ENCODE measurements around the gene DOCK6.

Gene DOCK6

DNA sequence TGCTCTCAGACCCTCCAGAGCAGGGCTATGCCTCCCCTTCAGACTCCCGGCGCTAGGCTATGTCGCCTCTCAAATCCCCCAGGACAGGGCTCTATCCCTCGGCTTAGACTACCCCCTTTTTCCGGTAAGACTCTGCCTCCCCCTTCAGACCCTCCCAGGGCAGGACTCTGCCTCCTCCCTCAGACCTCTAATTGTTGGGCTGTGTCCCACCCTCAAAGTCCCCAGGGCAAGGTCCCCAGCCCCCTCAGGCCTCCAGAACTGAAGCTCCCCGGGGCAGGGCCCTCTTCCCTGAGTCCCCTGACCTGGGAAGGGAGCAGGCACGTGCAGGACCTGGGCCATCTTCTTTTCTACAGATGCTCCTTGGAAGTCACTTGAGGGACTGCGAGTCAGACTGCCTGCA is 68.2 kb downstream of the DOCK6 start (continued):
- no peak for TF ChIP-seq TOX (CRISPR knock-in tag; IDR thresholded peaks at IDR 0.05; ENCODE audit: borderline replicate concordance)
- TF ChIP-seq RARB (CRISPR knock-in tag; IDR thresholded peaks at IDR 0.05): no peak
- TF ChIP-seq, protein P1, sequence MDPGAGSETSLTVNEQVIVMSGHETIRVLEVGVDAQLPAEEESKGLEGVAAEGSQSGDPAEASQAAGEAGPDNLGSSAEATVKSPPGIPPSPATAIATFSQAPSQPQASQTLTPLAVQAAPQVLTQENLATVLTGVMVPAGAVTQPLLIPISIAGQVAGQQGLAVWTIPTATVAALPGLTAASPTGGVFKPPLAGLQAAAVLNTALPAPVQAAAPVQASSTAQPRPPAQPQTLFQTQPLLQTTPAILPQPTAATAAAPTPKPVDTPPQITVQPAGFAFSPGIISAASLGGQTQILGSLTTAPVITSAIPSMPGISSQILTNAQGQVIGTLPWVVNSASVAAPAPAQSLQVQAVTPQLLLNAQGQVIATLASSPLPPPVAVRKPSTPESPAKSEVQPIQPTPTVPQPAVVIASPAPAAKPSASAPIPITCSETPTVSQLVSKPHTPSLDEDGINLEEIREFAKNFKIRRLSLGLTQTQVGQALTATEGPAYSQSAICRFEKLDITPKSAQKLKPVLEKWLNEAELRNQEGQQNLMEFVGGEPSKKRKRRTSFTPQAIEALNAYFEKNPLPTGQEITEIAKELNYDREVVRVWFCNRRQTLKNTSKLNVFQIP (CRISPR knock-in tag; IDR thresholded peaks at IDR 0.05; ENCODE audit: borderline replicate concordance, low read depth): no peak

DNA sequence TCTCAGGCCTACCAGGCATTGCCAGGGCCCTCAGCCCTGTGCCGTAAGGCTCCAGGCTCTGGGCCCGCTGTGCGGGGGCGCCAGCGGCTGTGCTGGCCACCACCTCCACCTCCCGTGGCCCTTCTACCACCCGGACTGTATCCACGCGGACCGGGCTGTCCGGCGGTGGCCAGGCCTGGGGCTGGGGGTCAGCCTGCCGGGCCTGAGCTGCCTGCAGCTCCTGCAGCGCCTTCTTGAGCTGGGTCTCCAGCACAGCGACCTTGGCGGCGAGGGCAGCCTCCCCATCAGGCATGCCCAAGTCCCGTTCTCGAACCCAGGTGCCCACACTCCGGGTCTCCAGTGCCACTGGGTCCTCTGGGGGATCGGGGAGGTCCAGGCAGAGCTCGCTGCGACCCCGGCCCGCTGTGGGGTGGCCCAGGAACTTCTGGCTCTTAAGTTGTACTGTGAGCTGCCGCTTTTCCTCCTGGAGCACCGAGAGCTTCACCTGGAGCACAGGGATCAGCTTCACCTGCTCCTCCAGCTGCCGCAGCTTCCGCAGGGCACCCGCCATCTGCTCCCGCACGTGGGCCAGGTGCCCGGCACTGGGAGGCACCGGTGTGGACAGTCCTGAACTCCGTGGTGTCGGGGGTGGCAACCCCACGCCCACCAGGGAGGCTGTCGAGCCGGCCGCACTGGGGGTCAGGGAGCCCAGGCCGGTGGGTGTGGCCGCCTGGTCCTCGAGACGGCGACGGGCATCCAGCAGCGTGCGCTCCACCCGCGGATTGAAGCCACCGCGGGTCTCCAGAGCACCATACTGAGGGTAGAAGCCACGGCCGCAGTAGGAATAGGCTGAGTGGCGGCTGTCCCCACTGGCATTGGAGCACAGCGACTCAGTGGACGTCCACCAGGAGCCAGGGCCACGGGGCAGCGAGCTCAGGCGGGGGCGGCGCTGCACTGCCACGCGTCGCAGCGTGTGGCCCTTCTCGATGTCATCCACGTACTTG is 69.1 kb downstream of the DOCK6 start:
- no peak for ATAC-seq

DNA sequence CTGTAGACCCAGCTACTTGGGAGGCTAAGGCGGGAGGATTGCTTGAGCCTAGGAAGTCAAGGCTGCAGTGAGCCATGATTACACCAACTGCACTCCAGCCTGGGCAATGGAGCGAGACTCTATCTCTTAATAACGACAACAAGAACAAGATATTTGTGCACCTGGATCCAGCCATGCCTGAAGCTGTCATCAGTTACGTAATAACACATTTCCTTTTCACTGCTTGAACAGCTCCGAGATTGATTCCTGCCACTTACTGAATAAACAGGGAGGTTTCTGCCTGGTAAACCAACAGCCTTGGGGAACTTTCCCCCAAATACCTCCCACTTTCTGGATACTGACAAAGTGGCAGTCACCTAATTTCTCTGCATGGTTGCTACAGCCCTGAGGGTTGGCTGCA is 70.4 kb downstream of the DOCK6 start:
- no peak for TF ChIP-seq GLIS3 (CRISPR knock-in tag; IDR thresholded peaks at IDR 0.05)
- no peak for TF ChIP-seq ZNF8 (CRISPR knock-in tag; IDR thresholded peaks at IDR 0.05)
- TF ChIP-seq SNAI2 (CRISPR knock-in tag; IDR thresholded peaks at IDR 0.05): no peak
- no peak for TF ChIP-seq ESRRG (CRISPR knock-in tag; IDR thresholded peaks at IDR 0.05)
- no peak for TF ChIP-seq ZNF70 (CRISPR knock-in tag; IDR thresholded peaks at IDR 0.05)
- no peak for TF ChIP-seq PPARA (CRISPR knock-in tag; IDR thresholded peaks at IDR 0.05; ENCODE audit: borderline replicate concordance)
- TF ChIP-seq RARB (CRISPR knock-in tag; IDR thresholded peaks at IDR 0.05): no peak
- no peak for TF ChIP-seq TOX (CRISPR knock-in tag; IDR thresholded peaks at IDR 0.05; ENCODE audit: borderline replicate concordance)
- no peak for TF ChIP-seq ARNTL (CRISPR knock-in tag; IDR thresholded peaks at IDR 0.05; ENCODE audit: borderline replicate concordance, low read depth)
- TF ChIP-seq OSR1 (CRISPR knock-in tag; IDR thresholded peaks at IDR 0.05): no peak
- TF ChIP-seq ZFP3 (CRISPR knock-in tag; IDR thresholded peaks at IDR 0.05): no peak
- TF ChIP-seq ZFP30 (CRISPR knock-in tag; IDR thresholded peaks at IDR 0.05): no peak
- no peak for TF ChIP-seq ISL1 (CRISPR knock-in tag; IDR thresholded peaks at IDR 0.05)
- TF ChIP-seq CSDC2 (CRISPR knock-in tag; IDR thresholded peaks at IDR 0.05): no peak
- TF ChIP-seq BACH2 (CRISPR knock-in tag; IDR thresholded peaks at IDR 0.05; ENCODE audit: borderline replicate concordance): no peak
- TF ChIP-seq ZC3H10 (CRISPR knock-in tag; IDR thresholded peaks at IDR 0.05): no peak
- ATAC-seq: no peak

More for the DNA sequence above, 69.1 kb downstream of the DOCK6 start:
- no peak for TF ChIP-seq ESRRG (CRISPR knock-in tag; IDR thresholded peaks at IDR 0.05)
- no peak for TF ChIP-seq CREB5 (CRISPR knock-in tag; IDR thresholded peaks at IDR 0.05; ENCODE audit: low read depth)
- TF ChIP-seq TCF4 (CRISPR knock-in tag; IDR thresholded peaks at IDR 0.05; ENCODE audit: borderline replicate concordance): no peak
- TF ChIP-seq ZFP30 (CRISPR knock-in tag; IDR thresholded peaks at IDR 0.05): no peak
- no peak for TF ChIP-seq SNAI2 (CRISPR knock-in tag; IDR thresholded peaks at IDR 0.05)
- TF ChIP-seq, protein P2, sequence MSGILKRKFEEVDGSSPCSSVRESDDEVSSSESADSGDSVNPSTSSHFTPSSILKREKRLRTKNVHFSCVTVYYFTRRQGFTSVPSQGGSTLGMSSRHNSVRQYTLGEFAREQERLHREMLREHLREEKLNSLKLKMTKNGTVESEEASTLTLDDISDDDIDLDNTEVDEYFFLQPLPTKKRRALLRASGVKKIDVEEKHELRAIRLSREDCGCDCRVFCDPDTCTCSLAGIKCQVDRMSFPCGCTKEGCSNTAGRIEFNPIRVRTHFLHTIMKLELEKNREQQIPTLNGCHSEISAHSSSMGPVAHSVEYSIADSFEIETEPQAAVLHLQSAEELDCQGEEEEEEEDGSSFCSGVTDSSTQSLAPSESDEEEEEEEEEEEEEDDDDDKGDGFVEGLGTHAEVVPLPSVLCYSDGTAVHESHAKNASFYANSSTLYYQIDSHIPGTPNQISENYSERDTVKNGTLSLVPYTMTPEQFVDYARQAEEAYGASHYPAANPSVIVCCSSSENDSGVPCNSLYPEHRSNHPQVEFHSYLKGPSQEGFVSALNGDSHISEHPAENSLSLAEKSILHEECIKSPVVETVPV (CRISPR knock-in tag; IDR thresholded peaks at IDR 0.05): no peak
- TF ChIP-seq ZNF70 (CRISPR knock-in tag; IDR thresholded peaks at IDR 0.05): no peak

DNA sequence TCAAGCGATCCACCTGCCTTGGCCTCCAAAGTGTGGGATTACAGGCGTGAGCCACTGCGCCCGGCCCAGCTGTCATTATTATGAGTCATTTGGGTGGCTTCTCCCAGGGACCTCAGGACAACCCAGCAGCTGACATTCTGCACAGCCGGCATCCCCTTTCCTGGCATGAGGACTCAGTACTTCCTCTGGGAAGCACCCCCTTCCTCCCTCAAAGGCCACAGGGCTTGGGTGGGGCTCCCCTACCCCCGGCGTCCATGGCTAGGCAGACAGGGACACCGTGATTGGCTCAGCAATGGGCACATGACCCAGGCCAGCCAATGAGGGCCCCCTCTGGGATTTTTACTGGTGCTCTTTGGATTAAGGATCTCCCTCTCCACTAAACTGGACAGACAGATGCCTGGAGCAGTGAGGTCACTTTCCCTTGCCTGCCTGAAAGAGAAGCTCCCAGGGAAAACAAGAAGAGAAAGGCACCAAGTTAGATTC is 71.0 kb downstream of the DOCK6 start:
- peak; percentile 66 for ATAC-seq

More for the DNA sequence above, 71.0 kb downstream of the DOCK6 start:
- no peak for TF ChIP-seq CREB5 (CRISPR knock-in tag; IDR thresholded peaks at IDR 0.05; ENCODE audit: low read depth)
- TF ChIP-seq RARB (CRISPR knock-in tag; IDR thresholded peaks at IDR 0.05): no peak
- TF ChIP-seq ZC3H10 (CRISPR knock-in tag; IDR thresholded peaks at IDR 0.05): no peak
- no peak for TF ChIP-seq CSDC2 (CRISPR knock-in tag; IDR thresholded peaks at IDR 0.05)
- no peak for TF ChIP-seq TCF4 (CRISPR knock-in tag; IDR thresholded peaks at IDR 0.05; ENCODE audit: borderline replicate concordance)
- TF ChIP-seq ESRRG (CRISPR knock-in tag; IDR thresholded peaks at IDR 0.05): no peak
- TF ChIP-seq GLIS3 (CRISPR knock-in tag; IDR thresholded peaks at IDR 0.05): no peak

All from SK-N-SH treated with all-trans-retinoic acid at 6 μM for 48 hours (cell line).